C4-2B (cell line): ENCODE results near the gene PMVK.
A peak's percentile ranks its signal among the peaks of the same experiment; 100 is the strongest.

Experiments used
- H3K27ac ChIP-seq: fragments of 450-650 bp; 2 replicates; pipeline ENCODE4 v1.5.1; 2017
- ZFX ChIP-seq: fragments of 450-650 bp; IDR thresholded peaks from 2 replicates; pipeline ENCODE4 v1.6.1; 2017
- TF ChIP-seq, protein P1 (sequence below): fragments of 450-650 bp; conservative IDR thresholded peaks from 2 replicates; pipeline ENCODE4 v1.5.1; 2017; ENCODE audit warnings: mild to moderate bottlenecking

PMVK gene

DNA sequence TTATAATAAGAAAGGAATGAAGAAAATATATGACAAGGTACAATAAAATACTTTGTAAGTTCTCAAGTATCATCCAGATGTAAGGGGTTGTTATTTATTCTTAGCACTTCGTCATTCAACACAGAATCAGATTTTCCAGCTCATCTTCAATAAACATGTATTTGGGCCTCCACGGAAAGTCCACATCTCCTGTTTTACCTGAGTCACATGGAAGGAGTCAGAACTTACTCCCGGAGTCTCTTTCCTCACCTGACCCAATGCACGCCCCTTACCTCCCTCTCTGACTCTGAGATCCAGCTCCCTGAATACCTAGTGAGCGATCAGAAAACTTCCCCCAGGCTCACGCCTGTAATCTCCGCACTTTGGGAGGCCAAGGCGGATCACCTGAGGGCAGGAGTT lies 1.5 kb upstream of the PMVK start:
- peak overlapping the region; percentile 97 for H3K27ac ChIP-seq
- TF ChIP-seq, protein P1, sequence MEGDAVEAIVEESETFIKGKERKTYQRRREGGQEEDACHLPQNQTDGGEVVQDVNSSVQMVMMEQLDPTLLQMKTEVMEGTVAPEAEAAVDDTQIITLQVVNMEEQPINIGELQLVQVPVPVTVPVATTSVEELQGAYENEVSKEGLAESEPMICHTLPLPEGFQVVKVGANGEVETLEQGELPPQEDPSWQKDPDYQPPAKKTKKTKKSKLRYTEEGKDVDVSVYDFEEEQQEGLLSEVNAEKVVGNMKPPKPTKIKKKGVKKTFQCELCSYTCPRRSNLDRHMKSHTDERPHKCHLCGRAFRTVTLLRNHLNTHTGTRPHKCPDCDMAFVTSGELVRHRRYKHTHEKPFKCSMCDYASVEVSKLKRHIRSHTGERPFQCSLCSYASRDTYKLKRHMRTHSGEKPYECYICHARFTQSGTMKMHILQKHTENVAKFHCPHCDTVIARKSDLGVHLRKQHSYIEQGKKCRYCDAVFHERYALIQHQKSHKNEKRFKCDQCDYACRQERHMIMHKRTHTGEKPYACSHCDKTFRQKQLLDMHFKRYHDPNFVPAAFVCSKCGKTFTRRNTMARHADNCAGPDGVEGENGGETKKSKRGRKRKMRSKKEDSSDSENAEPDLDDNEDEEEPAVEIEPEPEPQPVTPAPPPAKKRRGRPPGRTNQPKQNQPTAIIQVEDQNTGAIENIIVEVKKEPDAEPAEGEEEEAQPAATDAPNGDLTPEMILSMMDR: no peak
- no peak for TF ChIP-seq ZFX

GRCh38 chr1:154937085-154937987 lies 817 bp upstream of the PMVK start:
- TF ChIP-seq ZFX: no peak
- TF ChIP-seq, protein P1: no peak; the same call in 1 of the 2 replicates
- H3K27ac ChIP-seq: peak overlapping the region; percentile 97

DNA sequence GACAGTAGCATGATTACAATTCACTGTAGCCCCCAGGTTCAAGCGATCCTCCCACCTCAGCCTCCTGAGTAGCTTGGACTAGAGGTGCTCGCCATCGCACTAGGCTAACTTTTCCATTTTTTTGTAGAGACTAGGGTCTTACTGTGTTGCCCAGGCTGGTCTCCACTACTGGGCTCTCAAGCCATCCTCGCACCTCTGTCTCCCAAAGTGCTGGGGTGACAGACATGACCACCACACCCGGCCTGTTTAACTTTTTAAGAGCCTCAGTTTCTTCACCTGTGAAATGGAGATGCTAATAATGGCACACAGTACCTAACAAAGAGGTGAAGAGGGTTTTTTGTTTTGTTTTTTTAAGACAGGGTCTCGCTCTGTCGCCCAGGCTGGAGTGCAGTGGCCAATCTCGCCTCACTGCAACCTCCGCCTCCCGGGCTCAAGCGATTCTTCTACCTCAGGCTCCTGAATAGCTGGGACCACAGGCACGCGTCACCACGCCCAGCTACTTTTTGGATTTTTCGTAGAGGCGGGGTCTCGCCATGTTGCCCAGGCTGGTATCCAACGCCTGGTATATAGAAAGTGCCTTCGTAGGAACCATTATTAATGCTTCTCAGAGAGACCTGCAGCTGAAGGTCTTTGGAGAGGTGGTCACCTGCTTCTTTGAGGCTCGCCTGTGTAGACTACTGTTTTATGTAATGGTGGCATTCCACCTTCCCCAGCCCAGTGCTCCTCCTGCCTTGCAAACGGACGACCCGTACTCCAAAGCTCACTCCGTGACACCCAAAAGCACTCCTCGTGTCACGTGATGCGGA lies 567 bp downstream of the PMVK start:
- TF ChIP-seq, protein P1: no peak
- no peak for TF ChIP-seq ZFX
- H3K27ac ChIP-seq: peak overlapping the region; percentile 97

DNA sequence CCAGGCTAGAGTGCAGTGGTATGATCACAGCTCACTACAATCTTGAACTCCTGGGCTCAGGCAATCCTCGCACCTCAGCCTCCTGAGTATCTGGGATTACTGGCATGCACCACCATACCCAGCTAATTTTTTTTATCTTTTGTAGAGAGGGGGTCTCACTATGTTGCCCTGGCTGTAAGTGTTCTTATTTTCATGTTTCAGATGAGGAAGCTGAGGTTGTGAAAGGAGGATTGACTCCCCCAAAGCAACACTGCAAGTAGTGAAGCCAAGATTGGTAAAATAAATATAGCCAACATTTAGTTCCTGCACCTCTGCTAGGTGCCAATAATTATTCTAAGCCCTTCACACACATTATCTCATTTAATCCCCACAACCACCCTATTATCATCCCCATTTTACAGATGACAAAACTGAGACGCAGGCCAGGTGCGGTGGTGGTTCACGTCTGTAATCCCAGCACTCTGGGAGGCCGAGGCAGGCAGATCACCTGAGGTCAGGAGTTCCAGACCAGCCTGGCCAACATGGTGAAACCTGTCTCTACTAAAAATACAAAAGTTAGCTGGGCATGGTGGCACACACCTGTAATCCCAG lies 2.1 kb downstream of the PMVK start:
- no peak for TF ChIP-seq ZFX
- TF ChIP-seq, protein P1: no peak
- H3K27ac ChIP-seq: no peak overlapping the region

GRCh38 chr1:154931940-154932487 lies 4.5 kb downstream of the PMVK start:
- no peak overlapping the region for H3K27ac ChIP-seq
- TF ChIP-seq ZFX: no peak
- TF ChIP-seq, protein P1: no peak

GRCh38 chr1:154926201-154926600 lies 10.3 kb downstream of the PMVK start:
- TF ChIP-seq, protein P1: no peak
- TF ChIP-seq ZFX: no peak
- H3K27ac ChIP-seq: no peak overlapping the region
